DLD1 (cell line): ENCODE results near the gene PPT2.
"Not testable (repeated sequence)": the region's sequence is repeated elsewhere in the genome, so short reads cannot be mapped to it uniquely, and the experiment has no call there.

Experiments
- in situ Hi-C: cut with HindIII; loops from 2 replicates; pipeline ENCODE4 v1.10.0; 2017; ENCODE audit warnings: low sequenced_read_pairs

The PPT2 gene

GRCh38 chr6:32127409-32127716, 26.6 kb upstream of the PPT2 start:
- in situ Hi-C loops: no loop called here

GRCh38 chr6:32127717-32128592, 26.0 kb upstream of the PPT2 start, which contains the start of gene ATF6B:
Gene ATF6B, minus strand, starts transcription at chr6:32128246. Its CDS starts 39 bp downstream, at chr6:32128207.
- in situ Hi-C loops: no loop called here

- in situ Hi-C loops: no loop called here
Observed at GRCh38 chr6:32128751-32129296, 25.1 kb upstream of the PPT2 start.

GRCh38 chr6:32129297-32130088, 24.4 kb upstream of the PPT2 start:
- in situ Hi-C loops: no loop called here

GRCh38 chr6:32131439-32131948, 22.4 kb upstream of the PPT2 start:
- in situ Hi-C loops: no loop called here

GRCh38 chr6:32132110-32132509, 21.8 kb upstream of the PPT2 start:
- in situ Hi-C loops: no loop called here

GRCh38 chr6:32133786-32134185, 20.2 kb upstream of the PPT2 start:
- in situ Hi-C loops: no loop called here

GRCh38 chr6:32137454-32137853, 16.5 kb upstream of the PPT2 start:
- in situ Hi-C loops: no loop called here

- in situ Hi-C loops: no loop called here
Observed at GRCh38 chr6:32139590-32139989, 14.4 kb upstream of the PPT2 start.

- in situ Hi-C loops: no loop called here
Observed at GRCh38 chr6:32140420-32141046, 13.4 kb upstream of the PPT2 start.

GRCh38 chr6:32144238-32144637, 9.7 kb upstream of the PPT2 start:
- in situ Hi-C loops: not testable (repeated sequence)

GRCh38 chr6:32146287-32146686, 7.7 kb upstream of the PPT2 start:
- in situ Hi-C loops: no loop called here

- in situ Hi-C loops: no loop called here
Observed at GRCh38 chr6:32146687-32147086, 7.3 kb upstream of the PPT2 start.

GRCh38 chr6:32147401-32148132, 6.4 kb upstream of the PPT2 start:
- in situ Hi-C loops: no loop called here

GRCh38 chr6:32148289-32149091, 5.5 kb upstream of the PPT2 start:
- in situ Hi-C loops: no loop called here

- in situ Hi-C loops: no loop called here
Observed at GRCh38 chr6:32149092-32149755, 4.7 kb upstream of the PPT2 start.

GRCh38 chr6:32149932-32150870, 3.7 kb upstream of the PPT2 start:
- in situ Hi-C loops: no loop called here
